ENCODE results near the gene TUBB8. TPM values are rescaled to one million over a fixed set of nuclear protein-coding genes. Genes with fewer than 3 reads are reported as not detected.

TUBB8 gene
- total and polyA plus RNA-seq, 12 donors = 0.10 to 0.72 (median 0.20) TPM; not detected in 8

DNA sequence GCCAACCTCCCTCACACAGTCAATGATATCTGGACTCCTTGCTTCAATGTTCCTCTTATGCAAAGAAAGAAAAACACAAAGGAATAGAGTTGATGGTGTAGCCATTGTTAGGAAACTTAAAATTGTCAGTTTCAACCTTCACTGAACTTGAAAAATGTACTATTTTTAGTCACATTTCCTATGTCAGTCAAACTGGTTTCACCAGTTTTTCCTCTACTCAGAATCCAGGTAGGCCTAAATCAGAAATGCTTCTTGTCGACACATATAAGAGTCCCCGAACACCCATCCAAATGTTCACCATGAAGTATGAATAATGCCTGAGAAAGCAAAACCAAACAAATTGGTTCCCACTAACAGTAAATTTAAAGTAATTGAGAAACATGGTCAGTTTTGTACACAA lies 43.8 kb upstream of the TUBB8 start:
- 89 to 98% (median 94%) methylated on average over 2 of the region's 2 CpGs for WGBS, 4 donors
- DNase-seq = no peak
- intact Hi-C loops (cut with DNase I) = no loop called here
- no peak for TF ChIP-seq POLR2A (IDR thresholded peaks at IDR 0.05)
- TF ChIP-seq, protein P1, sequence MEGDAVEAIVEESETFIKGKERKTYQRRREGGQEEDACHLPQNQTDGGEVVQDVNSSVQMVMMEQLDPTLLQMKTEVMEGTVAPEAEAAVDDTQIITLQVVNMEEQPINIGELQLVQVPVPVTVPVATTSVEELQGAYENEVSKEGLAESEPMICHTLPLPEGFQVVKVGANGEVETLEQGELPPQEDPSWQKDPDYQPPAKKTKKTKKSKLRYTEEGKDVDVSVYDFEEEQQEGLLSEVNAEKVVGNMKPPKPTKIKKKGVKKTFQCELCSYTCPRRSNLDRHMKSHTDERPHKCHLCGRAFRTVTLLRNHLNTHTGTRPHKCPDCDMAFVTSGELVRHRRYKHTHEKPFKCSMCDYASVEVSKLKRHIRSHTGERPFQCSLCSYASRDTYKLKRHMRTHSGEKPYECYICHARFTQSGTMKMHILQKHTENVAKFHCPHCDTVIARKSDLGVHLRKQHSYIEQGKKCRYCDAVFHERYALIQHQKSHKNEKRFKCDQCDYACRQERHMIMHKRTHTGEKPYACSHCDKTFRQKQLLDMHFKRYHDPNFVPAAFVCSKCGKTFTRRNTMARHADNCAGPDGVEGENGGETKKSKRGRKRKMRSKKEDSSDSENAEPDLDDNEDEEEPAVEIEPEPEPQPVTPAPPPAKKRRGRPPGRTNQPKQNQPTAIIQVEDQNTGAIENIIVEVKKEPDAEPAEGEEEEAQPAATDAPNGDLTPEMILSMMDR (IDR thresholded peaks at IDR 0.05) = no peak
- no peak overlapping the region for H3K27ac ChIP-seq
- H3K4me3 ChIP-seq = no peak overlapping the region
- H3K4me1 ChIP-seq (replicated peaks in 1 of 2) = no peaks in the 10 kb centered on the region
- no peaks in the 10 kb centered on the region for H3K36me3 ChIP-seq (replicated peaks in 1 of 2)
- no peaks in the 10 kb centered on the region for H3K27me3 ChIP-seq
- peaks cover 0 to 6% (median 0%) of the 10 kb centered on the region in 3 donors for H3K9me3 ChIP-seq (replicated peaks in 1 of 3)

DNA sequence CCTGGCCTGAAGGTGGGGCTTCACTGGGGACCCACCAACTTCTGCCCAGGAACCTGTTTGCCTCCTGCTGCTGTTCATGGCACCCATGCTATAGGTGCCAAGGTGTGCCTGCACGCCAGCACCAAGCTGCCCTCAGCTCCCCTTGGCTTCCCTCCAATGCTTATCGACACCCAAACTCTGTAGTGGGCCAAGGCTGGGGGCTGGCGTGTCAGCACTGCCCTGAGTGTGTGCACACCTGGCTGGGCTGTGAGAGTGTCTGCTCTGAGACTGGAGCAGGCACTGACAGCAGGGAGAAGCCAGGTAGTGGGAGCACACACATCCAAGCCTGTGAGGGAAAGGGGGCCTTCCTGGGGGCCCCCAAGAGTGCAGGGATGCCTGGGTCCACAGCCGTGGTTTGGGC lies 43.1 kb upstream of the TUBB8 start:
- no peaks in the 10 kb centered on the region for H3K36me3 ChIP-seq (replicated peaks in 1 of 2)
- intact Hi-C loops (cut with DNase I) = no loop called here
- no peaks in the 10 kb centered on the region for H3K4me1 ChIP-seq (replicated peaks in 1 of 2)
- no peaks in the 10 kb centered on the region for H3K27me3 ChIP-seq
- H3K27ac ChIP-seq = no peak overlapping the region
- peaks cover 0 to 6% (median 0%) of the 10 kb centered on the region in 3 donors for H3K9me3 ChIP-seq (replicated peaks in 1 of 3)
- TF ChIP-seq, protein P1 (IDR thresholded peaks at IDR 0.05) = no peak
- no peak for TF ChIP-seq POLR2A (IDR thresholded peaks at IDR 0.05)
- 78 to 82% (median 81%) methylated on average over 1 to 4 of the region's 4 CpGs for WGBS, 4 donors
- no peak overlapping the region for H3K4me3 ChIP-seq
- DNase-seq = no peak

DNA sequence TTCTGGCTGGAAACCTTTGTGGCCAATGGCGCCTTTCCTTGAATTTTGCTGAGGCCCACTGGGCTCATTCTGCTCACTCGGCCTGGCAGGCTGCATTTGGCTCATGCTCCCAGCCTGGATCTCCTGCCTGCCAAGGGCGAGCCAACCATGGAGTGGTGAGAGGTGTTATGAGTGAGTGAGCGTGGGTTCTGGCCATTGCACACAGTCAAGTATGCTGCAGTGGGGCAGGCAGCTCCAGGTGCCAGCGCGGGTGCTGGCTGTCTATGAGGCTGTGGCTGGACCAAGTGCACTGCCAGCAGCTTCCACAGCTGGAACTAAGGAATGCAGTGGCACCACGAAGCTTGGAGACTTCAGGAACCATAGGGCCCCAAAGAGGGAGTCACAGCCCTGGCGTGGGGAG lies 42.2 kb upstream of the TUBB8 start:
- intact Hi-C loops (cut with DNase I) = no loop called here
- H3K27ac ChIP-seq = no peak overlapping the region
- 83 to 98% (median 86%) methylated on average over 4 to 8 of the region's 8 CpGs for WGBS, 4 donors
- H3K36me3 ChIP-seq (replicated peaks in 1 of 2) = no peaks in the 10 kb centered on the region
- no peaks in the 10 kb centered on the region for H3K27me3 ChIP-seq
- DNase-seq = no peak
- no peaks in the 10 kb centered on the region for H3K4me1 ChIP-seq (replicated peaks in 1 of 2)
- H3K4me3 ChIP-seq = no peak overlapping the region
- TF ChIP-seq POLR2A (IDR thresholded peaks at IDR 0.05) = no peak
- TF ChIP-seq, protein P1 (IDR thresholded peaks at IDR 0.05) = no peak
- peaks cover 0 to 6% (median 0%) of the 10 kb centered on the region in 3 donors for H3K9me3 ChIP-seq (replicated peaks in 1 of 3)

DNA sequence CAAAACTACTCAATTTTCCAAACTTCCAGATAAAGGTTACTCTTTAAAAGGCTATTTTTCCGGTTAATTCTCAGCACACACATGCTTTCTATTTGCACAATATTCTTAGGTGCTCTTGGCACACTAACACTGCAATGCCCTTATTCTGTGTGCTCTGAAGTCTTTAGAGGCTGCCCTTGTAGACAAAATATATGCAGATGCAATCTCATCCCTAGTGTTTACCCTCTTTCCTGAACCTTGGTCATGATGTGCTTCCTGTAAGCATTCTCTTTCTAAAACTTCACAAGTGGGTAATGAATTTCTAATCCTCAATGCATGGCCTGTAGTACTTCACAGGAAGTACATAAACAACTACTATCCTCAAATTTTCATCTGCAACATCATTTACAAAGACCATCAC lies 41.1 kb upstream of the TUBB8 start:
- no peaks in the 10 kb centered on the region for H3K9me3 ChIP-seq (replicated peaks in 1 of 3)
- no peaks in the 10 kb centered on the region for H3K4me1 ChIP-seq (replicated peaks in 1 of 2)
- H3K4me3 ChIP-seq = no peak overlapping the region
- no peak for TF ChIP-seq POLR2A (IDR thresholded peaks at IDR 0.05)
- TF ChIP-seq, protein P1 (IDR thresholded peaks at IDR 0.05) = no peak
- no peak overlapping the region for H3K27ac ChIP-seq
- intact Hi-C loops (cut with DNase I) = no loop called here
- H3K36me3 ChIP-seq (replicated peaks in 1 of 2) = no peaks in the 10 kb centered on the region
- 80 to 100% (median 89%) methylated on average over 1 of the region's 1 CpG for WGBS, 4 donors
- no peaks in the 10 kb centered on the region for H3K27me3 ChIP-seq
- DNase-seq = no peak

Measured in adrenal gland (tissue), 12 donors.